Liver (tissue), 9 donors: ENCODE results near the gene KIF26A. TPM values are rescaled to one million over a fixed set of nuclear protein-coding genes. Genes with fewer than 3 reads are reported as not detected.

Source experiments
- DNase-seq: peaks from one replicate; pipeline ENCODE4 v3.0.0-alpha.2; 2017; ENCODE audit warnings: low spot score
- H3K27ac ChIP-seq, 2 donors: one replicate each; pipeline ENCODE4 v1.7.0; 2013; ENCODE audit warnings: inconsistent platforms in 2 of 2, low read length in 2 of 2, control low read depth in 1 of 2, low read depth in 1 of 2, mild to moderate bottlenecking in 1 of 2
- H3K27me3 ChIP-seq, 4 donors: one replicate each; pipeline versions ENCODE4 v1.6.1 to v1.7.0; 2013; ENCODE audit warnings: low read length in 3 of 4, inconsistent platforms in 1 of 4, mild to moderate bottlenecking in 1 of 4, moderate library complexity in 1 of 4; ENCODE audit not compliant: control insufficient read depth in 4 of 4, insufficient read depth in 4 of 4
- H3K36me3 ChIP-seq, 4 donors: one replicate each; pipeline versions ENCODE4 v1.6.1 to v1.7.0; 2013; ENCODE audit warnings: low read length in 3 of 4, mild to moderate bottlenecking in 3 of 4, low read depth in 1 of 4, moderate library complexity in 1 of 4; ENCODE audit not compliant: control insufficient read depth in 4 of 4, insufficient read depth in 3 of 4
- H3K4me1 ChIP-seq, 4 donors: one replicate each; pipeline versions ENCODE4 v1.6.1 to v1.7.0; 2013; ENCODE audit warnings: low read length in 3 of 4, mild to moderate bottlenecking in 3 of 4, moderate library complexity in 1 of 4; ENCODE audit not compliant: control insufficient read depth in 4 of 4, insufficient read depth in 4 of 4
- H3K4me3 ChIP-seq, 3 donors: one replicate each; pipeline versions ENCODE4 v1.6.1 to v1.7.0; 2013; ENCODE audit warnings: low read length in 3 of 3, control low read depth in 1 of 3, low read depth in 1 of 3, mild to moderate bottlenecking in 1 of 3
- H3K9ac ChIP-seq, 2 donors: one replicate each; pipeline ENCODE4 v1.7.0; 2013; ENCODE audit warnings: low read length in 2 of 2, mild to moderate bottlenecking in 2 of 2, moderate library complexity in 2 of 2, control low read depth in 1 of 2, low read depth in 1 of 2
- H3K9me3 ChIP-seq, 4 donors: one replicate each; pipeline versions ENCODE4 v1.6.1 to v1.7.0; 2013; ENCODE audit warnings: low read length in 3 of 4; ENCODE audit not compliant: control insufficient read depth in 4 of 4
- CTCF ChIP-seq: fragments of 150-350 bp; IDR thresholded peaks from 2 replicates; pipeline ENCODE4 v1.5.1; 2017; ENCODE audit warnings: improper control_type of control experiment, low read depth, low read length; ENCODE audit not compliant: missing input control
- EGR1 ChIP-seq, 2 donors: IDR thresholded peaks; 2 replicates each; pipeline ENCODE4 v1.6.1; 2016 to 2018; ENCODE audit warnings: antibody characterized with exemption in 2 of 2, low read depth in 2 of 2
- FOXA1 ChIP-seq: IDR thresholded peaks from 2 replicates; pipeline ENCODE4 v1.6.1; 2016; ENCODE audit warnings: antibody characterized with exemption
- FOXA2 ChIP-seq: IDR thresholded peaks from 2 replicates; pipeline ENCODE4 v1.6.1; 2016; ENCODE audit warnings: antibody characterized with exemption
- GABPA ChIP-seq, 2 donors: IDR thresholded peaks in 1 of 2; conservative IDR thresholded peaks in 1 of 2; 2 replicates each; pipeline ENCODE4 v1.6.1; 2016; ENCODE audit warnings: antibody characterized with exemption in 2 of 2, mild to moderate bottlenecking in 1 of 2, moderate library complexity in 1 of 2
- HNF4A ChIP-seq, 2 donors: conservative IDR thresholded peaks; 2 replicates each; pipeline ENCODE4 v1.6.1; 2016; ENCODE audit warnings: antibody characterized with exemption in 2 of 2, mild to moderate bottlenecking in 2 of 2
- HNF4G ChIP-seq: IDR thresholded peaks from 2 replicates; pipeline ENCODE4 v1.6.1; 2016; ENCODE audit warnings: antibody characterized with exemption
- JUND ChIP-seq, 2 donors: IDR thresholded peaks; 2 replicates each; pipeline ENCODE4 v1.6.1; 2016; ENCODE audit warnings: antibody characterized with exemption in 2 of 2
- NR2F2 ChIP-seq: IDR thresholded peaks from 2 replicates; pipeline ENCODE4 v1.6.1; 2016; ENCODE audit warnings: antibody characterized with exemption
- RAD21 ChIP-seq, 2 donors: IDR thresholded peaks; 2 replicates each; pipeline ENCODE4 v1.6.1; 2016; ENCODE audit warnings: antibody characterized with exemption in 2 of 2, mild to moderate bottlenecking in 2 of 2
- REST ChIP-seq: IDR thresholded peaks from 2 replicates; pipeline ENCODE4 v1.6.1; 2016; ENCODE audit warnings: antibody characterized with exemption, mild to moderate bottlenecking
- RXRA ChIP-seq, 2 donors: IDR thresholded peaks; 2 replicates each; pipeline ENCODE4 v1.6.1; 2017 to 2018; ENCODE audit warnings: antibody characterized with exemption in 2 of 2, mild to moderate bottlenecking in 1 of 2
- SP1 ChIP-seq: IDR thresholded peaks from 2 replicates; pipeline ENCODE4 v1.6.1; 2018; ENCODE audit warnings: antibody characterized with exemption, mild to moderate bottlenecking
- TAF1 ChIP-seq: conservative IDR thresholded peaks from 2 replicates; pipeline ENCODE4 v1.6.1; 2016; ENCODE audit warnings: antibody characterized with exemption, mild to moderate bottlenecking
- YY1 ChIP-seq: IDR thresholded peaks from 2 replicates; pipeline ENCODE4 v1.6.1; 2016; ENCODE audit warnings: antibody characterized with exemption, mild to moderate bottlenecking
- ZBTB33 ChIP-seq: IDR thresholded peaks from 2 replicates; pipeline ENCODE4 v1.6.1; 2016; ENCODE audit warnings: antibody characterized with exemption
- WGBS: extraction: QIAGEN DNeasy Blood & Tissue Kit; methylation state at CpG from one replicate; pipeline ENCODE4 v1.1.7; 2013; 5-methylcytosine and 5-hydroxymethylcytosine counted together
- polyA plus RNA-seq, 2 donors: library from polyadenylated mRNA; stranded (reverse) in 1 of 2; unstranded in 1 of 2; fragments of 200-250 nt in 1 of 2; fragments of >200 nt in 1 of 2; fragmentation: Nextera tagmentation in 1 of 2; extraction: Ambion mirVana in 1 of 2; gene quantifications; one replicate each; pipeline versions ENCODE4 v1.2.1 to v1.2.3, GENCODE V29; 2013 to 2015
- total RNA-seq, 2 donors: library from RNA; depleted of rRNA; stranded (reverse); fragments of >200 nt; gene quantifications; one replicate each; pipeline ENCODE4 v1.2.3, GENCODE V29; 2014
- TF ChIP-seq, protein P1 (sequence below): IDR thresholded peaks from 2 replicates; pipeline ENCODE4 v1.6.1; 2016; ENCODE audit warnings: antibody characterized with exemption
- TF ChIP-seq, protein P2 (sequence below): IDR thresholded peaks from 2 replicates; pipeline ENCODE4 v1.6.1; 2016; ENCODE audit warnings: antibody characterized with exemption
- donor health status: healthy.
- donor health status: healthy.
- donor health status: healthy.
- donor health status: healthy.
- donor health status: healthy.

Gene KIF26A
- total and polyA plus RNA-seq, 4 donors, result 0.07 to 10.2 (median 1.3) TPM

- Histone ChIP-seq H3K4me1 (peaks cover 5 to 16% (median 9%) of the 10 kb centered on the region in 4 donors), H3K9me3 (no peaks in the 10 kb centered on the region), H3K9ac (no peak overlapping the region), H3K36me3 (no peaks in the 10 kb centered on the region), H3K27me3 (no peaks in the 10 kb centered on the region), H3K4me3 (no peak overlapping the region), H3K27ac (no peak overlapping the region)
- no peak for TF ChIP-seq REST
- no peak for TF ChIP-seq SP1
- no peak for TF ChIP-seq EGR1 (IDR thresholded peaks at IDR 0.05; ENCODE audit: low read depth in 2 of 2)
- TF ChIP-seq RXRA (IDR thresholded peaks at IDR 0.05), result no peak
- TF ChIP-seq CTCF, result no peak
- TF ChIP-seq NR2F2, result no peak
- no peak for TF ChIP-seq GABPA (IDR thresholded peaks at IDR 0.05 in 1 of 2, conservative IDR thresholded peaks at IDR 0.05 in 1 of 2)
- no peak for TF ChIP-seq FOXA2
- TF ChIP-seq RAD21 (IDR thresholded peaks at IDR 0.05), result no peak
- TF ChIP-seq YY1, result no peak
- no peak for TF ChIP-seq JUND (IDR thresholded peaks at IDR 0.05)
- TF ChIP-seq TAF1, result no peak
- TF ChIP-seq, protein P1, sequence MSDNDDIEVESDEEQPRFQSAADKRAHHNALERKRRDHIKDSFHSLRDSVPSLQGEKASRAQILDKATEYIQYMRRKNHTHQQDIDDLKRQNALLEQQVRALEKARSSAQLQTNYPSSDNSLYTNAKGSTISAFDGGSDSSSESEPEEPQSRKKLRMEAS, result no peak
- no peak for TF ChIP-seq FOXA1
- TF ChIP-seq, protein P2, sequence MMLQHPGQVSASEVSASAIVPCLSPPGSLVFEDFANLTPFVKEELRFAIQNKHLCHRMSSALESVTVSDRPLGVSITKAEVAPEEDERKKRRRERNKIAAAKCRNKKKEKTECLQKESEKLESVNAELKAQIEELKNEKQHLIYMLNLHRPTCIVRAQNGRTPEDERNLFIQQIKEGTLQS, result no peak
- no peak for TF ChIP-seq ZBTB33
- no peak for TF ChIP-seq HNF4A (conservative IDR thresholded peaks at IDR 0.05)
- TF ChIP-seq HNF4G, result no peak
- DNase-seq, result no peak
- 91% methylated on average over 3 of the region's 3 CpGs for WGBS
Measured at GRCh38 chr14:104119119-104119487, 19.3 kb upstream of the KIF26A start.
